ENCODE data around the gene NHSL1. TPM values are rescaled to one million over a fixed set of nuclear protein-coding genes. Genes with fewer than 3 reads are reported as not detected.

Gene NHSL1, protein sequence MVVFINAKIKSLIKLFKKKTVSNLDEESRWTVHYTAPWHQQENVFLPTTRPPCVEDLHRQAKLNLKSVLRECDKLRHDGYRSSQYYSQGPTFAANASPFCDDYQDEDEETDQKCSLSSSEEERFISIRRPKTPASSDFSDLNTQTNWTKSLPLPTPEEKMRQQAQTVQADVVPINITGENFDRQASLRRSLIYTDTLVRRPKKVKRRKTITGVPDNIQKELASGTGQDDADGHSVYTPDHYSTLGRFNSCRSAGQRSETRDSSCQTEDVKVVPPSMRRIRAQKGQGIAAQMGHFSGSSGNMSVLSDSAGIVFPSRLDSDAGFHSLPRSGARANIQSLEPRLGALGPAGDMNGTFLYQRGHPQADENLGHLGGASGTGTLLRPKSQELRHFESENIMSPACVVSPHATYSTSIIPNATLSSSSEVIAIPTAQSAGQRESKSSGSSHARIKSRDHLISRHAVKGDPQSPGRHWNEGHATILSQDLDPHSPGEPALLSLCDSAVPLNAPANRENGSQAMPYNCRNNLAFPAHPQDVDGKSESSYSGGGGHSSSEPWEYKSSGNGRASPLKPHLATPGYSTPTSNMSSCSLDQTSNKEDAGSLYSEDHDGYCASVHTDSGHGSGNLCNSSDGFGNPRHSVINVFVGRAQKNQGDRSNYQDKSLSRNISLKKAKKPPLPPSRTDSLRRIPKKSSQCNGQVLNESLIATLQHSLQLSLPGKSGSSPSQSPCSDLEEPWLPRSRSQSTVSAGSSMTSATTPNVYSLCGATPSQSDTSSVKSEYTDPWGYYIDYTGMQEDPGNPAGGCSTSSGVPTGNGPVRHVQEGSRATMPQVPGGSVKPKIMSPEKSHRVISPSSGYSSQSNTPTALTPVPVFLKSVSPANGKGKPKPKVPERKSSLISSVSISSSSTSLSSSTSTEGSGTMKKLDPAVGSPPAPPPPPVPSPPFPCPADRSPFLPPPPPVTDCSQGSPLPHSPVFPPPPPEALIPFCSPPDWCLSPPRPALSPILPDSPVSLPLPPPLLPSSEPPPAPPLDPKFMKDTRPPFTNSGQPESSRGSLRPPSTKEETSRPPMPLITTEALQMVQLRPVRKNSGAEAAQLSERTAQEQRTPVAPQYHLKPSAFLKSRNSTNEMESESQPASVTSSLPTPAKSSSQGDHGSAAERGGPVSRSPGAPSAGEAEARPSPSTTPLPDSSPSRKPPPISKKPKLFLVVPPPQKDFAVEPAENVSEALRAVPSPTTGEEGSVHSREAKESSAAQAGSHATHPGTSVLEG (N-terminal part only)
- total RNA-seq = 53.0 TPM
- long read RNA-seq, partial matches to known transcripts = 40 of 41 reads
- long read RNA-seq, other reads (novel, unspliced or antisense) = 1 of 41 reads

- intact Hi-C loops (cut with micrococcal nuclease) = loop anchor here (10.0 kb wide), 1 partner anchor 55 kb away; no protein-coding TSS in a partner anchor
Observed at GRCh38 chr6:138499303-138500018, at the start of gene NHSL1. TSS of gene NHSL1 (minus strand) at chr6:138499494. CDS start at chr6:138499290, 204 bp downstream.

GRCh38 chr6:138546733-138547185 is 47.5 kb upstream of the NHSL1 start:
- no peak for DNase-seq
- no peak for ATAC-seq
- intact Hi-C loops (cut with micrococcal nuclease) = no loop called here

More at GRCh38 chr6:138499303-138500018, at the start of gene NHSL1:
- ATAC-seq (peak; percentile 43), DNase-seq (no peak)

DNA sequence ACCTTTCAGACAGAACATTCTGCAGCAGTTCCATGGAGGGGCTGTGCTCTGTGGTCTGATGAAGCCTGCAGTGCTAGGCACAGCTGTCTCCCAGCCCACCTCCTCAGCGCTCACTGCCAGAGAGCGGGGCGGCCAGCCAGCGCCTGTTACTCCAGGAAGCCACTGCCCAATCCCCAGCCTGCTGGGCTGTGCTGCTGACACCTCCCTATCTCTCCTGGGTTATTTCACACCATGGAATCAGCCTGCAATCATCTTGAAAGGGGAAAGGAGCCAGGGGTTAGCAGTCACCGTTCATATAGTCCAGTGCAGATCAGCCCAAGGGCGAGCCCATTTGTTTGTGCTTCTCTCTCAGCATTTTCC is 46.3 kb upstream of the NHSL1 start:
- ATAC-seq (peak; percentile 94), DNase-seq (peak; percentile 93)
- intact Hi-C loops (cut with micrococcal nuclease) = no loop called here

DNA sequence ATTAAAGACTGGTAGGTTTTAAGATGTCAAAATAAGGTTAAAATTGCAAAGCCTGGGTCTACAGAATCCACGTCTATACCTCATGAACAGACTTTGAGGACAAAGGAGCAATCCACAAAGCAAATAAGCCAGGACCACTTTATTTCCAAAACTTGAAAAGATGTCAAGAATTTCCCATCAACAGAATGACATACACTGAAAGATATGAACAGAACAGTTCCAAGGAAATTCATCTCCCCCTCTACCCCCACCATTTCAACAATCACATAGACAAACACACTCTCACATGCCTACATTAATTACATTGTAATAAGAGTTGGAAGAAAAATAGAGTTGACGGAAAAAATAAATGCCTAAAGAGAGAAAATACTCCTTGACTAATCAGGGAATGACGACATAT is 45.2 kb upstream of the NHSL1 start:
- no peak for DNase-seq
- intact Hi-C loops (cut with micrococcal nuclease) = no loop called here
- no peak for ATAC-seq

DNA sequence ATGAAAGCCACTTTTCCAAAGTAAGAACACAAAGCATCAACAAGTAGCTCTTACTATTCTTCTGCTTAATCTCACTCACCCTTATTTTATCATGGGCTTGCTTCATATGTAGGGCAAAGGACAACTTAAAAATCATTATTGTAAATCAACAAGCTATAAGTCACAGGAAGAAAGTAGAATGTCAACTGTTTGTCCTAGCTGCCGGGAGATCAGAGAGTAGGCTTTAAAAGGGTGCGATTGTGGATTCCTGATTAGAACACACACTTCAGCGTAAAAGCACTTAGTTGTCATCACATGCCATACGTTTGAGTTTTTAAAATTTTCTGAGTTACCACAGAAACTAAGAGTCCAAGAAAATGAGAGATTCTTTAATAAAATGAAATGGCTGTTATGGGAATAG is 44.4 kb upstream of the NHSL1 start:
- DNase-seq (no peak), ATAC-seq (no peak)
- intact Hi-C loops (cut with micrococcal nuclease) = no loop called here

- no peak for DNase-seq
- ATAC-seq = peak; percentile 1
- intact Hi-C loops (cut with micrococcal nuclease) = no loop called here
Observed at GRCh38 chr6:138541823-138542481, 42.7 kb upstream of the NHSL1 start.

- intact Hi-C loops (cut with micrococcal nuclease) = no loop called here
- DNase-seq = no peak
- ATAC-seq = peak; percentile 56
Observed at GRCh38 chr6:138540468-138540867, 41.2 kb upstream of the NHSL1 start.

DNA sequence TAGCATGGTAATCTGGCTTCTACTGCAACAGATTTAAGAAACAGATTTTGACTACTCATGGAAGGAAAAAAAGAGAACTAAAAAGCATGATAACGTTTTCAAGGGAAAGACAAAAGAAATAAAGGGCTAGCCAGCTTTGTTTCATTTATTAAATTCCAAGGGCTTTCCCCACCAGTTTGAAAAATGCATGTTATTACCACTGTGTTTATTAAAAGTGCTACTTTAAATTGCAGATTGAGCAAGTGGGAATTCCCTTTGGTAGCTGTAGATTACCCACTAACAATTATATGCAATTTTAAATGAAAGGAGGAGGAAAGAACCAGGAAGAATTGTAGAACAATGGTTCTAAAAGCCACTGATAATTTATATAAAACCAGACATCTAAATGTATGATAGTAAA is 40.6 kb upstream of the NHSL1 start:
- ATAC-seq = no peak
- no peak for DNase-seq
- intact Hi-C loops (cut with micrococcal nuclease) = no loop called here

- intact Hi-C loops (cut with micrococcal nuclease) = no loop called here
- DNase-seq (peak; percentile 76), ATAC-seq (peak; percentile 39)
Observed at GRCh38 chr6:138538390-138539031, 39.2 kb upstream of the NHSL1 start.

DNA sequence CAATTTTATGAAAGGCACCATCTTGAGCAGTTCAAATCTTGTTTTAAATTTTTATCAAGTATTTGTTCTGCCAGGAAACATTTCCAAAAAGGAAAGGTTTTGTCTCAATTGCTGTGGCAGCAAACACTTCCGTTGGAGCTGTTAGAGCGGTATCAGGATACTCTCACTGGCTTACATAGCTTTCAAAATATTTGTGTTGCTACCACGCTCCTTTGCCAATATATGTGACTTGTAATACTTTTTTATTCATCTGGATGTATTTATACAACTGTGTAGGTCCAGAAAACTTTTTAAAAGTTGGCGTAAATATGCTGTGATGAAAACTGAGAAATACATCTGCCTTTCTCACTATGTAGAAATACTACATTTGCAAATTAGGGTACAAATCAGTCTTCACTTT is 37.8 kb upstream of the NHSL1 start:
- ATAC-seq = peak; percentile 59

DNA sequence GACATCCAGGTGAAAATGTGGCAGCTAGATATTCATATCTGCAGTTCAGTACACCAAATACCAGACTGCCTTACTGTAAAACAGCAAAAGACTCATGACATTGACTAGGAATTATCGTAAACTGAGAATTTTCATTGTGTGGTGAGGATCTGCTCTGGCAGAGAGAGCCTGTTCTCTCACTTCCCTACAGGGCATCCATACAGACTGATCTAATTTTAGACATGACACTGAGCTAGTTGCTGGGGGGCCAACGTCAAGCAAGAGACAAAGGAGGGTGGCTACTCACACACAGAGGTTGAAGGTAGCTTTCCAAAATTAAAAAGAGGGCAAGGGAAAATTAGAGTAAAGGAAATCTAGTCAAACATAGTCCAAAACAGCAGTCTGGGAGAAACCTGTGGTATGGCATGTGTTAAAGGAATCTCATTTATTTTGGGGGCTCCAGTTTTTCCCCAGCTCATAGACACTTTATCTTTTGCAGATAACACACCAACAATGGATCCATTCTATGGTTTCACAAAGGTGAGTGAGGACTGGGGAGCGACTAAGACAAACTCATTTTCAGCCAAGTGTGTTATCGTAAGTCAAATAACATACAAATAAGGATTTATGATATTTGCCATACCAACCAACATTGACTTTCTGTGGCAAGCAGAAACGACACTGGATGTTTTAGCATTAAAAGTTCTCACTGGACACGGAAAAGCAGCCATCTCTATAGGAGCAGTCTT is 36.6 kb upstream of the NHSL1 start:
- DNase-seq (no peak), ATAC-seq (peak; percentile 73)
- intact Hi-C loops (cut with micrococcal nuclease) = no loop called here

More for the DNA sequence above, 37.8 kb upstream of the NHSL1 start:
- no peak for DNase-seq
- intact Hi-C loops (cut with micrococcal nuclease) = no loop called here

DNA sequence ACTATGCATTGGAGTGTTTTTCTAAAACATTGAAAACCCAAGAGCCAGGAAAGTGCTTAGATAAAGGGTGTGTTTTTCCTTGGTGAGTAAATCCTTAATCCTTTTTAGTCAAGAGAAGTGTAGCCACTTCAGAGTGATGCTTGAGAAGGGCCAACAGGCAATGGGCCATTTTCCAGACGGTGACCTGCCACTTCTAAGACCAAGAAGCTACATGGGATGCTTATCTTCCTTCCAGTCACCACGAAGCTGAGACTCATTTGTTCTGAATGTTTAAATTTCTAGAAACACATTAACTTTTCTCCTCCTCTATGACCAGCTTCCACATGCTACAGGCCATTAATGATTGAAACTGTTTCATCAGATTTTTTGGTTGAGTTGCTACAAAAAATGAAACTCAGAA is 34.4 kb upstream of the NHSL1 start:
- intact Hi-C loops (cut with micrococcal nuclease) = no loop called here
- no peak for DNase-seq
- no peak for ATAC-seq

DNA sequence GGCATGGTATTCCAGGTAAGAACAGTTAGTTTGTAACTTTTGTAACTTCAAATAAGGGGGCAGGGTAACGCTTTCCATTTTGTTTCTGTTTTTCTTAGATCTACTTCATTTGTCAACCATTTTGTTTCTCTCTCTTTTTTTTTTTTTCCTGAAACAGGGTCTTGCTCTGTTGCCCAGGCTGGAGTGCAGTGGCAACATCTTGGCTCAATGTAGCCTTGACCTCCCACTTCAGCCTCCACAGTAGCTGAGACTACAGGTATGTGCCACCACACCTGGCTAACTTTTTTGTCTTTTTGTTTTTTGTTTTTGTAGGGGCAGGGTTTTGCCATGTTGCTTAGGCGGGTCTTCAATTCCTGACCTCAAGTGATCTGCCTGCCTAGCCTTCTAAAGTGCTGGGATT is 32.1 kb upstream of the NHSL1 start:
- intact Hi-C loops (cut with micrococcal nuclease) = no loop called here
- ATAC-seq (no peak), DNase-seq (no peak)

- peak; percentile 42 for ATAC-seq
Observed at GRCh38 chr6:138529478-138529877, 30.2 kb upstream of the NHSL1 start.

GRCh38 chr6:138528956-138529355 is 29.7 kb upstream of the NHSL1 start:
- ATAC-seq (no peak), DNase-seq (no peak)
- intact Hi-C loops (cut with micrococcal nuclease) = no loop called here

More at GRCh38 chr6:138529478-138529877, 30.2 kb upstream of the NHSL1 start:
- intact Hi-C loops (cut with micrococcal nuclease) = no loop called here
- no peak for DNase-seq

- intact Hi-C loops (cut with micrococcal nuclease) = no loop called here
- peak; percentile 62 for ATAC-seq
- DNase-seq = no peak
Observed at GRCh38 chr6:138528137-138528536, 28.8 kb upstream of the NHSL1 start.

Measured in left ventricle myocardium superior (tissue), 1 donor.